ENCODE measurements around the gene PRR5.

PRR5 gene

DNA sequence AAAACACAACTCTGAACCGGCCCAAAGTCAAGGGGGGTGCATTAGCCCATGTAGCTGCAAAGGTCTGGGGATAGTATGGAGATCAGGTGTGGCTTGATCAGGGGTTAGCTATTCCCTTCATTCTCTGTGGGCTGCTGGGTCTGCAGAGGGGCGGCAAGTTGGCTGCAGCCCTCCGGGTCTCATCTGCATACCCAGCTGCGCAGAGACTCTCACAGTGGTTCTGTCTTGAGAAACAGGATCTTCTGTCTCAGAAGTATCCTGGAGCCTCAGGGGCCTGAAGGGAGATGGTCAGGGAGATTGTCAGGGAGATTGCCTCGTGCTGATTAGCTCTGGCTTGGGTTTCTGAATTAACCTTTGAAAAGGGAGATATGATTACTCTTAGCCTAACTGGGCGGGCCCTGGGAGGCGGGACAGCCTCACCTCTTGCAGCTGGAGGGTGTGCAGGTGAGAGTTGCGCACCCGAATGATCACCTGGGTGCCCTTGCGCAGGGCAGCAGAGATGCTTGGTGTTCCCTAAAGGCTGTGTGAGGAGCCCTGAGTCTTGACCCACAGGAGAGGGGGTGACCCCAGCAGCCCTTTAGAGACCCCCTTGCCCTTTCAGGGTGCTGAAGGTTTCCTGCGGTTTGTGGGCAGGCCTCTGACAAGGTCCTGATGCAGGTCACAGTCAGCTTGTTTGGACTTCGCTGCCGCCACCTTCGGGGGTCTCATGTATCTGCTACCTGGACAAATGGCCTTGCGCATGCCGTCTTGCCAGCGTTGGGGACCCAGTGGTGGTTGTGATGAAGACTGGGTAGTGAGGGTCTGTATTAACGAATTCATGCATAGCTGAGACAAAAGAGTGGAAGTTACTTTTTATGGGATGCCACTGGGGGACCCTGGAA, 57.7 kb downstream of the PRR5 start:
- H3K27me3 ChIP-seq (ENCODE audit: insufficient read depth, poor library complexity, severe bottlenecking), result no peaks in the 10 kb centered on the region
- TF ChIP-seq, protein P1, sequence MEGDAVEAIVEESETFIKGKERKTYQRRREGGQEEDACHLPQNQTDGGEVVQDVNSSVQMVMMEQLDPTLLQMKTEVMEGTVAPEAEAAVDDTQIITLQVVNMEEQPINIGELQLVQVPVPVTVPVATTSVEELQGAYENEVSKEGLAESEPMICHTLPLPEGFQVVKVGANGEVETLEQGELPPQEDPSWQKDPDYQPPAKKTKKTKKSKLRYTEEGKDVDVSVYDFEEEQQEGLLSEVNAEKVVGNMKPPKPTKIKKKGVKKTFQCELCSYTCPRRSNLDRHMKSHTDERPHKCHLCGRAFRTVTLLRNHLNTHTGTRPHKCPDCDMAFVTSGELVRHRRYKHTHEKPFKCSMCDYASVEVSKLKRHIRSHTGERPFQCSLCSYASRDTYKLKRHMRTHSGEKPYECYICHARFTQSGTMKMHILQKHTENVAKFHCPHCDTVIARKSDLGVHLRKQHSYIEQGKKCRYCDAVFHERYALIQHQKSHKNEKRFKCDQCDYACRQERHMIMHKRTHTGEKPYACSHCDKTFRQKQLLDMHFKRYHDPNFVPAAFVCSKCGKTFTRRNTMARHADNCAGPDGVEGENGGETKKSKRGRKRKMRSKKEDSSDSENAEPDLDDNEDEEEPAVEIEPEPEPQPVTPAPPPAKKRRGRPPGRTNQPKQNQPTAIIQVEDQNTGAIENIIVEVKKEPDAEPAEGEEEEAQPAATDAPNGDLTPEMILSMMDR (IDR thresholded peaks at IDR 0.05; ENCODE audit: poor library complexity, severe bottlenecking), result no peak
- DNase-seq (ENCODE audit: low spot score) (no peak), ATAC-seq (ENCODE audit: low read depth) (no peak)
- no peaks in the 10 kb centered on the region for H3K9me3 ChIP-seq (ENCODE audit: severe bottlenecking)
- no peak overlapping the region for H3K4me3 ChIP-seq (ENCODE audit: severe bottlenecking)
- H3K27ac ChIP-seq (ENCODE audit: poor library complexity, severe bottlenecking), result no peak overlapping the region
- peaks cover 22% of the 10 kb centered on the region for H3K4me1 ChIP-seq (ENCODE audit: insufficient read depth, poor library complexity, severe bottlenecking)
- H3K36me3 ChIP-seq (ENCODE audit: low read depth), result 0 out of 2 replicates have a peak, but pooled peaks cover 2% of the 10 kb centered on the region

DNA sequence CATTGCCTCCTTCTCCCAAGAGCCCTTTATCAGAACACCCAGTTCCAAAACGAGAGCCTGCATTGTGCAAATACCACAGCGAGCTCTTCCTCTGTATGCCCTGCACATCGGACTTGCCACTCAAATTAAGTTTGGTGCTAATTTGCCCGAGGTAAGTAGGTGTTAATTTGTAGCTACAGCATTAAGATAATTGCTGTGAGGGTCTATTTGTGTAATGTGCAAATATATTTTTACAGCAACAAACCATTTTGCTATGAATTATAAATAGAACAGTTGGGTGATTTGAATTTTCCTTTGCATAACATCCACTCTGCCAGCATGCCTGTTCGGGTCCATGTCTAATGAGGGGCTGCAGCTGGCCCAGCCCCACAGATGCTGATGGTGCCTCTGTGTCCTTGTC, 58.5 kb downstream of the PRR5 start:
- H3K4me1 ChIP-seq (ENCODE audit: insufficient read depth, poor library complexity, severe bottlenecking), result peaks cover 14% of the 10 kb centered on the region
- H3K9me3 ChIP-seq (ENCODE audit: severe bottlenecking), result no peaks in the 10 kb centered on the region

DNA sequence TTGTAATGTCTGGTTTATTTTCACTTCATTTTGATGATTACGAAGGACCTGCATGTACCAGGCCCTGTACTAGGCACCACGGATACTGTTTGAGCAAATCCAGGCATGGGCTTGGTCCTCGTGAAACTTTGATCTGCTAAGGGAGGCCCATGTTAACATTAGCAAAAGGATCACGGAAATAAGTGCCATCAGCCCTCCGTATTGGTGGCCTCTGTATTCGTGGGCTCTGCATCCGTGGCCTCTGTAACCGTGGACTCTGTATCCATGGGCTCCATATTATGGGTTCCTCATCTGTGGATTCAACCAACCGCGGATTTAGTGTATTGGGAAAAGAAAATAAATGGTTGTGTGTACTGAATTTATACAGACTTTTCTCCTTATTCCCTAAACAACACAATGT, 59.0 kb downstream of the PRR5 start:
- H3K27me3 ChIP-seq (ENCODE audit: insufficient read depth, poor library complexity, severe bottlenecking), result no peaks in the 10 kb centered on the region
- no peak for ATAC-seq (ENCODE audit: low read depth)
- TF ChIP-seq, protein P1 (IDR thresholded peaks at IDR 0.05; ENCODE audit: poor library complexity, severe bottlenecking), result no peak

More for the DNA sequence above, 58.5 kb downstream of the PRR5 start:
- Histone ChIP-seq H3K36me3 (ENCODE audit: low read depth) (0 out of 2 replicates have a peak, but pooled peaks cover 2% of the 10 kb centered on the region), H3K27me3 (ENCODE audit: insufficient read depth, poor library complexity, severe bottlenecking) (no peaks in the 10 kb centered on the region), H3K4me3 (ENCODE audit: severe bottlenecking) (no peak overlapping the region), H3K27ac (ENCODE audit: poor library complexity, severe bottlenecking) (no peak overlapping the region)
- TF ChIP-seq, protein P1 (IDR thresholded peaks at IDR 0.05; ENCODE audit: poor library complexity, severe bottlenecking), result no peak
- DNase-seq (ENCODE audit: low spot score) (no peak), ATAC-seq (ENCODE audit: low read depth) (no peak)

DNA sequence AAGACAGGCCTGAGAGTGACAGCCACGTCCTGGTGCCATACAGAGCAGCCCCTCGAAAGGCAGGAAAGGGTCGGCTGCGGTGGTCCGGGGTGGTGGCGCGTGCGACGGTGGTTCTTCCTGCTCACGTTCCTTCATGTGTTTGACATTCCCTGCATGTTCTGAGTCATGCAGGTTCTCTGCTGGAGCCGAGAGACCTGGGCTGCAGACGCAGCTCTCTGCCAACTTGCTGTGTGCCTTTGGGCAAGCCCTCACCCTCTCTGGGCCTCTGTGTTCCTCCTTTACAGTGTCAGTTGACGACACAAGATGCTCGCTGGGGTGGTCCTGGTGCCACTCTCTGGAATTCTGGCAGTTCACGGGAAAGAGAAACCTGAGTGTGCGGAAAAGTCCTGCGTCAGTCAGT, 62.4 kb downstream of the PRR5 start:
- Histone ChIP-seq H3K36me3 (ENCODE audit: low read depth) (no peaks in the 10 kb centered on the region), H3K27me3 (ENCODE audit: insufficient read depth, poor library complexity, severe bottlenecking) (no peaks in the 10 kb centered on the region), H3K4me1 (ENCODE audit: insufficient read depth, poor library complexity, severe bottlenecking) (no peaks in the 10 kb centered on the region), H3K27ac (ENCODE audit: poor library complexity, severe bottlenecking) (no peak overlapping the region), H3K9me3 (ENCODE audit: severe bottlenecking) (no peaks in the 10 kb centered on the region), H3K4me3 (ENCODE audit: severe bottlenecking) (no peak overlapping the region)
- TF ChIP-seq, protein P1 (IDR thresholded peaks at IDR 0.05; ENCODE audit: poor library complexity, severe bottlenecking), result no peak
- no peak for DNase-seq (ENCODE audit: low spot score)
- ATAC-seq (ENCODE audit: low read depth), result no peak

More for the DNA sequence above, 59.0 kb downstream of the PRR5 start:
- Histone ChIP-seq H3K4me1 (ENCODE audit: insufficient read depth, poor library complexity, severe bottlenecking) (peaks cover 10% of the 10 kb centered on the region), H3K9me3 (ENCODE audit: severe bottlenecking) (no peaks in the 10 kb centered on the region), H3K36me3 (ENCODE audit: low read depth) (0 out of 2 replicates have a peak, but pooled peaks cover 2% of the 10 kb centered on the region), H3K4me3 (ENCODE audit: severe bottlenecking) (no peak overlapping the region), H3K27ac (ENCODE audit: poor library complexity, severe bottlenecking) (no peak overlapping the region)
- no peak for DNase-seq (ENCODE audit: low spot score)

DNA sequence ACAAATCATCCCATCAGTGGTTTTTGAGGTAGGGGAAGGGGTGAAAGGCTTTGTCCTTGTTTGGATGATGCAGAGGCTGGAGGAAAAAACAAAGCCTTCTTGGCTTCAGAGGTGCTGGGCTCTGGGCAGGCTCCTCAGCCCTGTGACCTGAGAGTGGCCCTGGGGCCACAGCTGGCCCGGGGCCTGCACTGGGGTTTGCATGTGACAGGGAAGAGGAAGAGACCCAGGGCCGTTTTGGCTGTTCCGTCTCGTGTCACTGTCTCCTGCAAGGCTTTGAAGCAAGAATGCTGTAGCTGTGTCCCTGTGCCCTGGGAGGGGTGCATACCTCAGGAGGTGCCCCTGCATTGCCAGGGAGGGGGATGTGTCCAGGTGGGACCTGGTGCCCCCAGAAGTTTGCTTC, 63.0 kb downstream of the PRR5 start:
- Histone ChIP-seq H3K4me1 (ENCODE audit: insufficient read depth, poor library complexity, severe bottlenecking) (no peaks in the 10 kb centered on the region), H3K27ac (ENCODE audit: poor library complexity, severe bottlenecking) (no peak overlapping the region), H3K4me3 (ENCODE audit: severe bottlenecking) (no peak overlapping the region), H3K27me3 (ENCODE audit: insufficient read depth, poor library complexity, severe bottlenecking) (no peaks in the 10 kb centered on the region), H3K9me3 (ENCODE audit: severe bottlenecking) (no peaks in the 10 kb centered on the region), H3K36me3 (ENCODE audit: low read depth) (no peaks in the 10 kb centered on the region)
- DNase-seq (ENCODE audit: low spot score), result no peak
- TF ChIP-seq, protein P1 (IDR thresholded peaks at IDR 0.05; ENCODE audit: poor library complexity, severe bottlenecking), result no peak
- no peak for ATAC-seq (ENCODE audit: low read depth)

All from RWPE2 (cell line).